HepG2 (cell line): Measurements from ENCODE around the gene OPN3. TPM values are rescaled to one million over a fixed set of nuclear protein-coding genes. Genes with fewer than 3 reads are reported as not detected.

ENCODE experiments used
- ATAC-seq: fragments of 200-7000 bp; cut with Tn5 transposase; 3 replicates; pipeline ENCODE4 v1.9.1; 2020; ENCODE audit warnings: mild to moderate bottlenecking, moderate library complexity
- BruUV-seq: library from RNA; stranded (reverse); fragments of 400-500 nt; replicated peaks from 2 replicates; lab custom pipeline; 2021; lab: Mats Ljungman, UMichigan
- CTCF ChIA-PET: fragments of 300-600 bp; formaldehyde crosslinking; extraction: SDS; loops from one replicate; lab custom pipeline; 2021; ENCODE audit warnings: low total read pairs, inconsistent platforms, low intra/inter-chr PET ratio; lab: Yijun Ruan, JAX
- POLR2A ChIA-PET: fragments of 350-600 bp; sonication (Branson Sonifier 250); formaldehyde crosslinking; loops from one replicate; lab custom pipeline; 2020; ENCODE audit warnings: antibody characterized with exemption, inconsistent platforms; lab: Yijun Ruan, JAX
- DNase-seq: peaks from one replicate; pipeline ENCODE4 v3.0.0-alpha.2; 2015; ENCODE audit warnings: low spot score
- FAIRE-seq: peaks from 3 replicates; lab custom pipeline; 2011; peaks lifted over from hg19 to GRCh38; lab: Jason Lieb, UNC
- H2AFZ ChIP-seq: one replicate; pipeline ENCODE4 v1.6.1; 2011; ENCODE audit warnings: low read length, inconsistent platforms
- H3K27ac ChIP-seq: fragments of 300-600 bp; 3 replicates; pipeline ENCODE4 v1.8.0; 2011; ENCODE audit warnings: mixed run types, mild to moderate bottlenecking, mixed read lengths, low read length, inconsistent platforms; ENCODE audit not compliant: insufficient read depth; ENCODE audit errors: extremely low read length
- H3K27me3 ChIP-seq, 2 experiments: fragments of 200-600 bp in 1 of 2; 2 replicates in 1 of 2; 3 replicates in 1 of 2; pipeline versions ENCODE4 v1.6.0 to v1.8.0; 2011; ENCODE audit warnings: low read length in 2 of 2, mild to moderate bottlenecking in 2 of 2, moderate library complexity in 2 of 2, inconsistent platforms in 1 of 2; ENCODE audit not compliant: insufficient read depth in 2 of 2, control insufficient read depth in 1 of 2
- H3K36me3 ChIP-seq, 2 experiments: fragments of 200-600 bp in 1 of 2; replicated peaks in 1 of 2; 2 replicates in 1 of 2; 3 replicates in 1 of 2; pipeline versions ENCODE4 v1.5.1 to v1.8.0; 2011; ENCODE audit warnings: low read length in 2 of 2, inconsistent platforms in 1 of 2; ENCODE audit not compliant: insufficient read depth in 2 of 2, control insufficient read depth in 1 of 2
- H3K4me1 ChIP-seq: 2 replicates; pipeline ENCODE4 v1.5.1; 2012; ENCODE audit warnings: low read length, inconsistent platforms; ENCODE audit not compliant: insufficient read depth
- H3K4me2 ChIP-seq: 2 replicates; pipeline ENCODE4 v1.6.0; 2011; ENCODE audit warnings: low read depth, low read length, inconsistent platforms
- H3K4me3 ChIP-seq, 3 experiments: fragments of 200-600 bp in 1 of 3; sonication (generic), shearing (Covaris generic) in 1 of 3; replicated peaks in 1 of 3; 2 replicates each; pipeline ENCODE4 v1.5.1; 2011 to 2016; ENCODE audit warnings: low read length in 3 of 3, inconsistent platforms in 2 of 3, low read depth in 2 of 3, mild to moderate bottlenecking in 2 of 3, control low read depth in 1 of 3, mixed read lengths in 1 of 3; ENCODE audit not compliant: insufficient read depth in 1 of 3
- H3K79me2 ChIP-seq: one replicate; pipeline ENCODE4 v1.6.1; 2011; ENCODE audit warnings: low read length, inconsistent platforms; ENCODE audit not compliant: insufficient read depth
- H3K9ac ChIP-seq: 2 replicates; pipeline ENCODE4 v1.6.0; 2011; ENCODE audit warnings: mild to moderate bottlenecking, low read depth, low read length, inconsistent platforms; ENCODE audit not compliant: insufficient read depth
- H3K9me3 ChIP-seq: 2 replicates; pipeline ENCODE4 v1.5.1; 2012; ENCODE audit warnings: mild to moderate bottlenecking, low read length
- H4K20me1 ChIP-seq: 2 replicates; pipeline ENCODE4 v1.6.0; 2011; ENCODE audit warnings: inconsistent platforms, mild to moderate bottlenecking, low read length, moderate library complexity; ENCODE audit not compliant: insufficient read depth
- CEBPG ChIP-seq: IDR thresholded peaks from 2 replicates; pipeline ENCODE4 v1.6.1; 2016
- ETV6 ChIP-seq: sonication (generic); formaldehyde crosslinking; conservative IDR thresholded peaks from 2 replicates; pipeline ENCODE4 v1.4.0; 2020; ENCODE audit warnings: missing genetic modification reagents
- JUND ChIP-seq: sonication (generic); formaldehyde crosslinking; IDR thresholded peaks from 2 replicates; pipeline ENCODE4 v1.8.0; 2022; ENCODE audit warnings: mild to moderate bottlenecking, missing genetic modification reagents
- KAT8 ChIP-seq: IDR thresholded peaks from 2 replicates; pipeline ENCODE4 v1.6.1; 2016; ENCODE audit warnings: missing genetic modification reagents, missing compliant biosample characterization
- MED1 ChIP-seq: sonication (generic); formaldehyde crosslinking; IDR thresholded peaks from 2 replicates; pipeline ENCODE4 v1.4.0; 2020; ENCODE audit warnings: missing genetic modification reagents
- MEIS1 ChIP-seq: sonication (generic); formaldehyde crosslinking; IDR thresholded peaks from 2 replicates; pipeline ENCODE4 v1.9.0; 2021; ENCODE audit warnings: mild to moderate bottlenecking, missing genetic modification reagents, moderate library complexity, borderline replicate concordance
- NR2C2 ChIP-seq: sonication (generic); formaldehyde crosslinking; IDR thresholded peaks from 2 replicates; pipeline ENCODE4 v1.4.0; 2020; ENCODE audit warnings: missing genetic modification reagents, mild to moderate bottlenecking, moderate library complexity, borderline replicate concordance
- PAF1 ChIP-seq: IDR thresholded peaks from 2 replicates; pipeline ENCODE4 v1.6.1; 2016; ENCODE audit warnings: missing genetic modification reagents, missing compliant biosample characterization
- POLR2AphosphoS2 ChIP-seq: IDR thresholded peaks from 2 replicates; pipeline ENCODE4 v1.6.1; 2011; ENCODE audit warnings: low read depth, low read length, improper control_type of control experiment
- RAD51 ChIP-seq: fragments of 450-650 bp; IDR thresholded peaks from 2 replicates; pipeline ENCODE4 v1.6.1; 2016; ENCODE audit warnings: borderline replicate concordance
- ZBTB1 ChIP-seq: sonication (generic); formaldehyde crosslinking; IDR thresholded peaks from 2 replicates; pipeline ENCODE4 v1.4.0; 2020; ENCODE audit warnings: missing genetic modification reagents, borderline replicate concordance
- ZNF670 ChIP-seq: sonication (generic); formaldehyde crosslinking; IDR thresholded peaks from 2 replicates; pipeline ENCODE4 v1.8.0; 2022; ENCODE audit warnings: mild to moderate bottlenecking, missing genetic modification reagents, borderline replicate concordance
- ZNF83 ChIP-seq: sonication (generic); formaldehyde crosslinking; IDR thresholded peaks from 2 replicates; pipeline ENCODE4 v1.4.0; 2020; ENCODE audit warnings: missing genetic modification reagents, mild to moderate bottlenecking, borderline replicate concordance
- ZSCAN25 ChIP-seq: sonication (generic); formaldehyde crosslinking; IDR thresholded peaks from 2 replicates; pipeline ENCODE4 v1.8.0; 2022; ENCODE audit warnings: mild to moderate bottlenecking, missing genetic modification reagents
- WGBS: methylation state at CpG from one replicate; pipeline ENCODE4 v1.1.6; 2017; ENCODE audit warnings: low lambda C conversion rate; 5-methylcytosine and 5-hydroxymethylcytosine counted together
- in situ Hi-C: cut with HindIII; loops from 2 replicates; pipeline ENCODE4 v1.10.0; 2017; ENCODE audit warnings: low pct_unique_long_range_greater_than_20kb; ENCODE audit not compliant: extremely low pct_ligation_motif_present
- intact Hi-C: fragments of 100-400 bp; cut with micrococcal nuclease; formaldehyde crosslinking; loops from one replicate; pipeline ENCODE4 v1.10.0; 2022; ENCODE audit not compliant: unreplicated experiment
- polyA plus RNA-seq, 8 experiments: library from polyadenylated mRNA; depleted of rRNA in 3 of 8; stranded (reverse) in 7 of 8; unstranded in 1 of 8; fragments of >200 nt; fragmentation: Illumina TruSeq in 4 of 8; extraction: Trizol in 4 of 8; gene quantifications; 2 replicates each; pipeline versions ENCODE4 v1.2.1 to v1.2.3, GENCODE V29; 2011 to 2016; ENCODE audit warnings: low read depth in 4 of 8, missing spikeins in 1 of 8, mixed read lengths in 1 of 8; ENCODE audit not compliant: insufficient read depth in 1 of 8
- total RNA-seq, 5 experiments: library from RNA; depleted of rRNA; stranded (reverse); fragments of >200 nt; fragmentation: Illumina TruSeq; extraction: Trizol; gene quantifications; 2 replicates each; pipeline ENCODE4 v1.2.3, GENCODE V29; 2016; ENCODE audit warnings: low read depth in 1 of 5
- TF ChIP-seq, protein P1 (sequence below): sonication (generic); formaldehyde crosslinking; IDR thresholded peaks from 2 replicates; pipeline ENCODE4 v1.4.0; 2020; ENCODE audit warnings: mild to moderate bottlenecking, missing genetic modification reagents, borderline replicate concordance

The OPN3 gene
- total and polyA plus RNA-seq, 2 of the 13 experiments (the other 11 are each of a cell fraction or from before 2014, with no cell fraction given), result 17.4 to 23.0 TPM

GRCh38 chr1:241550318-241550717 lies 89.9 kb downstream of the OPN3 start:
- TF ChIP-seq ZSCAN25 (CRISPR knock-in tag), result no peak
- TF ChIP-seq JUND (CRISPR knock-in tag), result no peak
- TF ChIP-seq CEBPG, result no peak
- no peak for TF ChIP-seq KAT8 (CRISPR knock-in tag)
- no peak for TF ChIP-seq ZNF83 (CRISPR knock-in tag)
- TF ChIP-seq MEIS1 (CRISPR knock-in tag), result no peak
- TF ChIP-seq MED1 (CRISPR knock-in tag), result no peak
- TF ChIP-seq, protein P1, sequence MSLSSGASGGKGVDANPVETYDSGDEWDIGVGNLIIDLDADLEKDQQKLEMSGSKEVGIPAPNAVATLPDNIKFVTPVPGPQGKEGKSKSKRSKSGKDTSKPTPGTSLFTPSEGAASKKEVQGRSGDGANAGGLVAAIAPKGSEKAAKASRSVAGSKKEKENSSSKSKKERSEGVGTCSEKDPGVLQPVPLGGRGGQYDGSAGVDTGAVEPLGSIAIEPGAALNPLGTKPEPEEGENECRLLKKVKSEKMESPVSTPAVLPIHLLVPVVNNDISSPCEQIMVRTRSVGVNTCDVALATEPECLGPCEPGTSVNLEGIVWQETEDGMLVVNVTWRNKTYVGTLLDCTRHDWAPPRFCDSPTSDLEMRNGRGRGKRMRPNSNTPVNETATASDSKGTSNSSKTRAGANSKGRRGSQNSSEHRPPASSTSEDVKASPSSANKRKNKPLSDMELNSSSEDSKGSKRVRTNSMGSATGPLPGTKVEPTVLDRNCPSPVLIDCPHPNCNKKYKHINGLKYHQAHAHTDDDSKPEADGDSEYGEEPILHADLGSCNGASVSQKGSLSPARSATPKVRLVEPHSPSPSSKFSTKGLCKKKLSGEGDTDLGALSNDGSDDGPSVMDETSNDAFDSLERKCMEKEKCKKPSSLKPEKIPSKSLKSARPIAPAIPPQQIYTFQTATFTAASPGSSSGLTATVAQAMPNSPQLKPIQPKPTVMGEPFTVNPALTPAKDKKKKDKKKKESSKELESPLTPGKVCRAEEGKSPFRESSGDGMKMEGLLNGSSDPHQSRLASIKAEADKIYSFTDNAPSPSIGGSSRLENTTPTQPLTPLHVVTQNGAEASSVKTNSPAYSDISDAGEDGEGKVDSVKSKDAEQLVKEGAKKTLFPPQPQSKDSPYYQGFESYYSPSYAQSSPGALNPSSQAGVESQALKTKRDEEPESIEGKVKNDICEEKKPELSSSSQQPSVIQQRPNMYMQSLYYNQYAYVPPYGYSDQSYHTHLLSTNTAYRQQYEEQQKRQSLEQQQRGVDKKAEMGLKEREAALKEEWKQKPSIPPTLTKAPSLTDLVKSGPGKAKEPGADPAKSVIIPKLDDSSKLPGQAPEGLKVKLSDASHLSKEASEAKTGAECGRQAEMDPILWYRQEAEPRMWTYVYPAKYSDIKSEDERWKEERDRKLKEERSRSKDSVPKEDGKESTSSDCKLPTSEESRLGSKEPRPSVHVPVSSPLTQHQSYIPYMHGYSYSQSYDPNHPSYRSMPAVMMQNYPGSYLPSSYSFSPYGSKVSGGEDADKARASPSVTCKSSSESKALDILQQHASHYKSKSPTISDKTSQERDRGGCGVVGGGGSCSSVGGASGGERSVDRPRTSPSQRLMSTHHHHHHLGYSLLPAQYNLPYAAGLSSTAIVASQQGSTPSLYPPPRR, result no peak
- no peak for TF ChIP-seq POLR2AphosphoS2
- no peak for TF ChIP-seq ZBTB1
- no peak for TF ChIP-seq ZNF670 (CRISPR knock-in tag)
- no peak for TF ChIP-seq PAF1
- no peak for TF ChIP-seq RAD51
- TF ChIP-seq ETV6 (CRISPR knock-in tag), result no peak
- TF ChIP-seq NR2C2 (CRISPR knock-in tag), result no peak
- Histone ChIP-seq H3K27me3 (no peaks in the 10 kb centered on the region), H3K4me2 (no peak overlapping the region), H3K4me3 (no peak overlapping the region), H4K20me1 (no peaks in the 10 kb centered on the region), H3K36me3 (no peaks in the 10 kb centered on the region), H3K79me2 (no peaks in the 10 kb centered on the region), H3K27ac (no peak overlapping the region), H3K9ac (no peak overlapping the region), H3K9me3 (no peaks in the 10 kb centered on the region), H3K4me1 (no peaks in the 10 kb centered on the region), H2AFZ (no peak overlapping the region)
- intact Hi-C loops, result no loop called here
- in situ Hi-C loops, result no loop called here
- no TSS peak for BruUV-seq
- FAIRE-seq, result no peak
- POLR2A ChIA-PET, result no interaction called here
- 2% methylated on average over 1 of the region's 1 CpG for WGBS
- DNase-seq, result no peak
- no peak for ATAC-seq
- CTCF ChIA-PET, result no interaction called here
